DMS153 treated with DMSO at 0.1 percent for 48 hours (cell line): ENCODE measurements around the gene FBLN7.
"Not testable (repeated sequence)": the region's sequence is repeated elsewhere in the genome, so short reads cannot be mapped to it uniquely, and the experiment has no call there.

Experiments used
- DNase-seq: peaks from one replicate; lab custom pipeline; 2025; ENCODE audit not compliant: unreplicated experiment; lab: John Stamatoyannopoulos, UW

Gene FBLN7

GRCh38 chr2:112138159-112139032 is at the start of gene FBLN7:
FBLN7 (plus strand) TSS chr2:112138385; CDS start chr2:112138656, 271 bp downstream.
- no peak for DNase-seq

- no peak for DNase-seq
These were observed 48.8 kb upstream of the FBLN7 start for GRCh38 chr2:112089375-112089774.

- DNase-seq, result no peak
These were observed 45.7 kb upstream of the FBLN7 start for GRCh38 chr2:112092286-112093041.

GRCh38 chr2:112093216-112093615 is 45.0 kb upstream of the FBLN7 start:
- DNase-seq, result no peak

DNA sequence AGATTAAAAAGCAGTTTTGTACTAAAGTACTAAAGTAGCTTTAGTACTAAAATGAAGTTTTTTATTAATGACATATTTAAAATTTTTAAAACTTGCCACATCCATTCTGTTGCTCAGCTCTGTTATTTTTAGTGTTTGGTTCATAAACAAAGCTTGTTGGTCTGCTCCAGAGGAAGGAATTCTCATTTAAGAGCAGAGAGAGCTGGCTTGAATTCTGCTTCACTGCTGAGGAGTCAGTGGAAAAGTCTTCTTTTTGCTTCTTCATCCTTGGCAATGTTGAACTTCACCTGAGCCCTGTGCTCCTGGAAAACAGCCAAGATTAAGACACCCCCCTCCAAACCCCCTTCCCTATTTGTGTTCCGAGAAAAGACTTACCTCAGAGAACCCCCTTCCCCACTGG is 42.5 kb upstream of the FBLN7 start:
- no peak for DNase-seq

- no peak for DNase-seq
These were observed 42.1 kb upstream of the FBLN7 start for GRCh38 chr2:112096098-112096497.

- DNase-seq, result no peak
These were observed 29.9 kb upstream of the FBLN7 start for GRCh38 chr2:112108178-112108832.

DNA sequence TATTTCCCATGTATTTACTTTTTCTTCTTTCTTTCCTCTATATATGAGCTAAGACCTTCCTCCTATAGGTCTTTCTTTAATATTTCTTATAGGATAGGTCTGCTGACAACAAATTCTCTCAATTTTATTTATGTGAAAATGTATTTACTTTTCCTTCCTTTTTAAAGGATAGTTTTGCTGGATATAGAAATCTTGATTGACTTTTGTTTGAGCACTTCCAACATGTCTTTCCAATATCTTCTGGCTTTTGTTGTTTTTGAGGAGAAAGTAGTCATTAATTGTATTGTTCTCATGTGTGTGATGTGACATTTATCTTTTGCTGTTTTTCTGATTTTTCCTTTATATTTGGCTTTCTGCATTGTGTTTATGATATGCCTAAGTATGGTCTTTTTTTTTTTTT is 28.9 kb upstream of the FBLN7 start:
- DNase-seq, result no peak

DNA sequence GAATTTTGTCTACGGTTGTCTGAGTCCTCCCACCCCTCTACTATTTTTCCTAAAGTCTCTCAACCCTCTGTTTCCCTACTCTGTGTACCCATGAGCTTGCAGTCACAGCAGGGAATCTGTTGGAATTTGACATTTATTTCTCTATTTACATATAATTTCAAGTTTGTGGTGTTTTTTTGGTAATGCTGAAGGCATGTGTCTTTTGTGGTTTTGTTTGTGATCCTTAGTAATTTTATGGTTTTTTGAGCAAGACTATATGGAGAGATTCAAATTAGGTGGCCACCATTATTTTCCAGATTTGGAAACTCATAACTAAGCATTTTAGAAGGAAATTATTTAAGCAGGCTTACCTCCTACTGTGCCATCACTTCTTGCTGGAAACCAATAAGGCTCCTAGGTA is 27.2 kb upstream of the FBLN7 start:
- no peak for DNase-seq

DNA sequence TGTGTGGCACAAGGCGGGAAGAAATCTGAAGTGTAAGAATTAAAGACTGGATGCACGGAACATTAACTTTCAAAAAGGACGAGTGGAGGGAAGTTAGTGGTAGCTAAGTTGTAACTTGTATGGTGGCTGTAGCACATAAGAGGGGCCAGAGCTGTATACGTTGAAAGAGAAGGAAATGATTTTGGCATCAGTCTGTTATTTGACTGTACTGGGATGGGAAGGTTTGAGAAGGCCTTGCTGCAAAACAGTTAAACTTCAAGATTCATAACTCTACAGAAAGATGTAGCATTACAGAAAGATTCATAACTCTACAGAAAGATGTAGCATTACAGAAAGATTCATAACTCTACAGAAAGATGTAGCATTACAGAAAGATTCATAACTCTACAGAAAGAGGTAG is 24.8 kb upstream of the FBLN7 start:
- not testable (repeated sequence) for DNase-seq

- DNase-seq, result no peak
These were observed 20.0 kb upstream of the FBLN7 start for GRCh38 chr2:112118148-112118547.

- DNase-seq, result peak; percentile 21
These were observed 16.4 kb upstream of the FBLN7 start for GRCh38 chr2:112121682-112122254.

DNA sequence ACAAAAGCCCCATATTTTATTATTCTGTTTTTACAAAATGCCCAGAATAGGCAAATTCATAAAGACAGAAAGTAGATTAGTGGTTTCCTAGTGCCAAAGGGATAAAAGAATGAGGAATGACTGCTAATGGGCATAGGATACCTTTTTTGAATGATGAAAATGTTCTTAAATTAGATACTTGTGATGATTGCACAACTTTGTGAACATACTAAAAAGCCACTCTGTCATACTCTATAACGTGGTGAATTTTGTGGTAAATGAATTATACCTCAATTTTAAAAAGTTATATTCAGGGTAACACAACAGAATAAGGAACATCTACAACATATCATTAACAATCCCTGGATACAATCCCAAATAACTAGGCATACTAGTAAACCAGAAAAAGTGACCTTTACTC is 9.1 kb upstream of the FBLN7 start:
- DNase-seq, result no peak

DNA sequence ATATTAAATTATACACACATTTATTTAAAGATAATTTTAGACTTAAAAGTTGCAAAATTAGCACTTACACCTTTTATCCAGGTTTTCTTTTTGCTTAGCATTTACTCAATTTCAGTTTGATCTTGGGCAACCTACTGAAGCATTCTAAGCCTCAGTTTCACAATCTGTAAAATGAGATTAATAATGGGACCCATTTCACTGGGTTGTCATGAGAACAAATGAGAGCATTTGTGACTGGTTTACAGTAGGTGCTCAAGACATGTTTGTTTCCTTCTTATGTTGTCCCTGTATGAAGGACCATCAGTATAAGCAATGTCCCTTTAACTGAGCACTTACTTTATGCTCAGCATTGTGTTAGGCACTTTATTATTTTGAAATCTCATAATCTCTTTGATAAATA is 4.8 kb upstream of the FBLN7 start:
- no peak for DNase-seq

- DNase-seq, result no peak
These were observed 4.1 kb upstream of the FBLN7 start for GRCh38 chr2:112134120-112134519.

DNA sequence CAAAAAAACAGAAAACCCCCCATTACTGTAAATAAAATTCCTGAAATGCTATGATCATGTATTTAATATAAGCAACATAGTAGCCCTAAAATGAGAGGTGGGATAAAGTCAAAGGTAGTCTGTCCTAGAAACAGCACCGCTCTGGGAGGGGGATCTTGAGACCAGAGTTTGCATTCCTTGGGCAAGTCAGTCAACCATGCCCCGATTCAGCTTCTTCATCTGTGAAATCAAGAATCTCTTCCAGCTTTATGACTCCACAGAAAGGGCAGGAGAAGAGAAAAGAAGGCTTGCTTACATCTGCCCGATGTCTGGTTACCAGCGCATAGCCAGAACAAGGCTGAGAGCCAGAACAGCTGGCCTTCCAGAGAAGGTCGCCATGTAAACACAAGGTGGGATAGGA is 2.1 kb upstream of the FBLN7 start:
- DNase-seq, result no peak

DNA sequence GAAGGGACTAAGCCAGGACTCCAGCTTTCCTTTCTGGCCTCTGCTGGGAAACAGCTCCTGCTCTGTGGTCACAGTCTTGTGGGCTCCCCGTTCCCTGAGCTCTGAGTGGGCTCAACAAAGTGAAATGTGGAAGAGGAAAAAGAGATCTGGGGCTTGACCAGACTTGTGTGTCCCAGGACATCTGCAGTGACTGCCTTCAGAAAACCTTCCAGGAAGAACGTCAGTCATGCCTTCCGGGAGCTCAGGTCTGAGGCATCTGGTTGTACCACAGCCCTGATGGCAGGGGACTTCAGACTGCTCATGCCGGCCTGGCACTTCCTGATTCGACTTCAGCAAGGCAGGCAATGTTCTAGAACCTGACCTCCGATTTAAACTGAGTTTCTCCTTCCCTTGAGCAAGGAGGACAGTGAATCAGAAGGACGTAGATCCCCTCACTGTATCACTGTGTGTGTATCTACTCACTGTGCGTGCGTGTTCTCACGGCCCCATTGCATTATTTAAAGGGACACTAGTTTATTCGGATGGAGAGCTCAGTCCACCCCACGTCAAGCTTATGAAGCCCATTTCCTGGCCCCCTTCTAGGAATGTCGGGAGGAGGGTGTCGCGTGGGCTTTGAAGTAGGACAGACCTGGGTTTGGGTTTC is 548 bp upstream of the FBLN7 start:
- DNase-seq, result no peak

- DNase-seq, result not testable (repeated sequence)
These were observed 939 bp downstream of the FBLN7 start for GRCh38 chr2:112139033-112139614.

DNA sequence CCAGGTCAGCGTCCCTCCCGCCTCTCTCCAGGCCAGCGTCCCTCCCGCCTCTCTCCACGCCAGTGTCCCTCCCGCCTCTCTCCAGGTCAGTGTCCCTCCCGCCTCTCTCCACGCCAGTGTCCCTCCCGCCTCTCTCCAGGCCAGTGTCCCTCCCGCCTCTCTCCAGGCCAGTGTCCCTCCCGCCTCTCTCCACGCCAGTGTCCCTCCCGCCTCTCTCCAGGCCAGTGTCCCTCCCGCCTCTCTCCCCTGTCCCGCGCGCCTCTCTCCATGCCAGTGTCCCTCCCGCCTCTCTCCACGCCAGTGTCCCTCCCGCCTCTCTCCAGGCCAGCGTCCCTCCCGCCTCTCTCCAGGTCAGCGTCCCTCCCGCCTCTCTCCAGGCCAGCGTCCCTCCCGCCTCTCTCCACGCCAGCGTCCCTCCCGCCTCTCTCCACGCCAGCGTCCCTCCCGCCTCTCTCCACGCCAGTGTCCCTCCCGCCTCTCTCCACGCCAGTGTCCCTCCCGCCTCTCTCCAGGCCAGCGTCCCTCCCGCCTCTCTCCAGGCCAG is 1.5 kb downstream of the FBLN7 start:
- not testable (repeated sequence) for DNase-seq

DNA sequence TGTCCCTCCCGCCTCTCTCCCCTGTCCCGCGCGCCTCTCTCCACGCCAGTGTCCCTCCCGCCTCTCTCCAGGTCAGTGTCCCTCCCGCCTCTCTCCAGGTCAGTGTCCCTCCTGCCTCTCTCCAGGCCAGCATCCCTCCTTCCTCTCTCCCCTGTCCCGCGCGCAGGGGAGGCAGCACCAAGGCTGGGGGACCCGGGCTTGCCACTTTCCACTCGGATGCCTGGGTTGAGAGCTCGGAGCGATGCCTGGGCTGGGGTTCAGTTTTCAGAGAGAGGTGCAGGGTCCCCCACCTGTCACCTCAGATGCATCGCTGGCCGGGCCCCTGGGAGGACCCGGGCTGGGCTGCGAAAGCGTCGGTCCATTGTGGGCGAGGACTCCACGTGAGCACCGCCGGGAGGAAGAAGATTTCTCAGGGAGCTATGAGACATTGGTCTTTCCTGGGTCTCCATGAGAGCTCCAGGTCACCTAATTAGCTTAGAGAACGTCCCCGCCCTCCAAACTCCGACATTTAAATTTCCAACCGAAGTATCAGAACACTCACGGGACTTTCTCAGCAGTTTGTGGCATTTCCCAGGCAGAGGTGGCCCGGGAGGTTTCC is 2.1 kb downstream of the FBLN7 start:
- no peak for DNase-seq
